Hematopoietic multipotent progenitor cell treated with erythropoietin and hydrocortisone succinate and interleukin-3 and kit ligand, for 4 days (in vitro differentiated cells): Measurements from ENCODE around the gene JMY.
A peak's percentile ranks its signal among the peaks of the same experiment; 100 is the strongest.
"Not testable (repeated sequence)": the region's sequence is repeated elsewhere in the genome, so short reads cannot be mapped to it uniquely, and the experiment has no call there.

Source experiments
- DNase-seq: peaks from one replicate; pipeline ENCODE4 v3.0.0-alpha.2; 2015

Gene JMY

DNA sequence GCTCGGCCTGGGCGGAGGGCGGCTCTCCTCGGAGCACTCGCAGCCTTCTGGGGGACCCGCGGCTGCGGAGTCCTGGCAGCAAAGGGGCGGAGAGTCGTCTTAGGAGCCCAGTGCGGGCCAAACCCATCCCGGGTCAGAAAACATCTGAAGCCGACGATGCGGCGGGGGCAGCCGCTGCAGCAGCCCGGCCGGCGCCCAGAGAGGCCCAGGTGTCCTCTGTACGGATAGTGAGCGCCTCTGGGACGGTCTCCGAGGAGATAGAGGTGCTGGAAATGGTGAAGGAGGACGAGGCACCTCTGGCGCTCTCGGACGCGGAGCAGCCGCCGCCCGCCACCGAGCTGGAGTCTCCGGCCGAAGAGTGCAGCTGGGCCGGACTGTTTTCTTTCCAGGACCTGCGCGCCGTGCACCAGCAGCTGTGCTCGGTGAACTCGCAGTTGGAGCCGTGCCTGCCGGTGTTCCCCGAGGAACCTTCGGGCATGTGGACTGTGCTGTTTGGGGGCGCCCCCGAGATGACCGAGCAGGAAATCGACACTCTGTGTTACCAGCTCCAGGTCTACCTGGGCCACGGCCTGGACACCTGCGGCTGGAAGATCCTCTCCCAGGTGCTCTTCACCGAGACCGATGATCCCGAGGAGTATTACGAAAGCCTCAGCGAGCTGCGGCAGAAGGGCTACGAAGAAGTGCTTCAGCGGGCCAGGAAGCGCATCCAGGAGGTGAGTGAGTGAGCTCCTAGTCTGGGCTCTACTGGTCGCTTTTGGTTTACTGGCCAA is 1.2 kb downstream of the JMY start:
- peak; percentile 66 for DNase-seq

DNA sequence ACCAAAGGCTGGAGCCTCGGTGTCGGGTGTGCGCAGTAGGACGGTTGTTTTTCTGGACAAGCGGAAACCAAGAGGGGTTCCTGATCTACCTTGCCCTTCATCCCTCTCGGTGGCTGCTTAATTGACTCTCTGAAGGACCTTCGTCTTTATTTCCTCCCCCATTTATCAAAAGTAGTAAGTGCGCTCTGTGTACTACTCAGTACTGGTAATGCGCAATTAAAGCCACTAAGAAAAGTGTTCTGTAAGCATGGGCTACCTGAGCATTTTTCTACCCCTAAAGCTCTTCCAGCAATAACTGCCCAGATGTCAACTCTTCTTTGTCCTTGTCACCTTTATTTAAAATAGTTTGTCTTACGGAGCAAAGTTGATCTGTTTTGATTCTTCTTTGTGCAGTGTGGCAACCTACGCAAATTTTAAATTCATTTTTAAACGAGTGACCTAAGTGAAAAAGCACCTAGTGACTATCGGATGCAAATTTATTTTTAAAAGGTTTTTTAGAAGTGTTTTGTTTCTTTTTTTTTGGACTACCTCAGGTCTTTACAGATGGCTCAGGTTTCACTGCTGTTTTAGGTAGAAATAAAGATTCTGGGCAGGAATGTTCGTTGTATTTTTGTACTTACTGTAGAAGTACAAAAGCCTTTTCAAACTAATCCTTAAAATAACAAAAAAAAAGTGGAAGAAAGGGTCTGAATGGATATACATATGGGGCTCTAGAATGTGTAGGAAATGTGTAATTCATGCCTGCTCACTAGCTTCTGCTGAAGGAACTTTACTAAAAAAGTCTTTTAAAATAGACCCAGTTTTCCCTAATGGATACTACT is 2.0 kb downstream of the JMY start:
- DNase-seq = no peak

DNA sequence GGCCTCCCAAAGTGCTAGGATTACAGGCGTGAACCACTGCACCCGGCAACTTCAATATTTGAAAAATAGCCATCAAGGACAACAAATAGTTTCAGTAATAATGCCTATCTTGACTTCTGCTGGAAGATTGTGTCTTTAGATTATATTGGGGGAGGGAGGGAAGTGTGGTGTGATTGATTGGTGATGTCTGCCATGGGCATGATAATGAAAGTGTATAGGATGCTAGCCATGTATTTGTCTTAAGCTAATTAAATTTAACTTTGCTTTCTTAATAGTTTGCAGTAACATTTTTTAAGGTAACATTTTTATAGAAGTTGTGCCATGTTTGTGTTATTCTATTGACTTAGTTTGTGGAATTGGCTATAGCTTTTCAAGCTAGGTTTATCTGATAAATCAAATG is 4.6 kb downstream of the JMY start:
- DNase-seq = no peak

DNA sequence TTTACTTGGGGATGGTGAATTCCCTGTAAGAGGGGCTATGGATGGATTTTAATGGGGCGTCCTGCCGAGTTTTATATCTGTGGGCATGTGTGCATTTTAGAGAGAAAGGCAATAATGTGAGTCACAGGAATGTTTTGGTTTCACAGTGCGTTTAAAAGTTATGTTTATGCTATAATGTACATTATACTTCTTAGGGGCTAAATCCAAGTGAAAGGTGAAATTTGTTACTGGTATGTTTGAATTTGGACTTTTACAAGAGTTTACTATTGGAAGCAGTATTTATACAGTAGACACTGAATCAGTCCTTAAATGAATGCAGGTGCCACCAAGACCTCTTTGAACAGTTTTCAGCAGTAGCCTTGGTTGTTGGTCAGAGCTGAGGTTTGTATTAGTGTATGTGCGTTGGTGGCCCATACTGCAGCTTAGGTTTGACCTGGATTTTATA is 5.6 kb downstream of the JMY start:
- no peak for DNase-seq

DNA sequence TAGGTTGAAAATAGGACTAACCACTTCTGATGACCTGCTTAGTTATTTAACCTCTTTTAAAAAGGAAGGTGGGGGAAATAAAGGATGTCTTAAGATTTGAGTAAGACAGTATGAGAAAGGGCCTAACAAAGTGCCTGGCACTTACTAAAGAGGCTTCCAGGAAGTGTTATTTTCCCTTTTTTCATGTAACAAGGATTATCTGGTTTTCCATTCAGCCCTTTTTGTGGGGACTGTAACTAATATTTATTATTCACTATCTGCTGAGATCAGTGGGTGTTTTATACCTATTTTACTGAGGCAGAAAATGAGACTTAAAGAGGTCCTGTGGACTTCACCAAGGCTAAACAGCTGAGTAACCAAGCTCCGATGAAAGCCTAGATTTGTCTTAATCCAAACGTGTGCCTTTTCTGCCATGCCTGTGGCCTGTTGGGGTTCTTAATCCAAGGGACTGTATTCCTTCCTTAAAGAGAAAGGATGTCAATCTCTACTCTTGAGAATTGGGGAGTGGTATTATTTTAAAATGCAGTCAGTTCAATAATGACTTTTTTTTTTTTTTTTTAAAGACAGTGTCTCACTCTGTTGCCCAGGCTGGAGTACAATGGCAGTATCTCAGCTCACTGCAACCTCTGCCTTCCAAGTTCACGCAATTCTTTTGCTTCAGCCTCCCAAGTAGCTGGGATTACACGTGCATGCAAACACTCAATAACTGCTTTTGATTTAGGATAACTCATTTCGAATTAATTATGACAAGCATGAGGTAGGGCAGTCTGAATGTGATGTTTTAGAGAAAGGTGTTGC is 6.5 kb downstream of the JMY start:
- DNase-seq = no peak

DNA sequence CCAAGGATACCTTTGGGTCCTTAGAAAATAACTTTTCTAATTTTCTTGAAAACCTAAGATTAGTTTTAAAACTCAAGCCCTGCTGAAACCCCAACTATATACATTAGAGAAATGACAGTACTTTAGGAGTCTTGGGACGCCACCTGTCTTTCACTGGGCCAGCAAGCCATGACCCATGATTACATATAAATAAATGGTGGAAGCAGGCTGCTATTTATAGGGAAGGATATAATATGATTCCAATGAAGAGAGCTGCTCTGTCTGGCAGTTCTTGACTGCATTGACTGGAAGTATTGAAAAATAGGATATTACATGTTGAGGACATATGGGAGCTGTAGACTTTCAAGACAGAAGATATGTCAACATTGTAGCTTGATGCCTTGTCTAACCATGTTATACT is 7.3 kb downstream of the JMY start:
- no peak for DNase-seq

DNA sequence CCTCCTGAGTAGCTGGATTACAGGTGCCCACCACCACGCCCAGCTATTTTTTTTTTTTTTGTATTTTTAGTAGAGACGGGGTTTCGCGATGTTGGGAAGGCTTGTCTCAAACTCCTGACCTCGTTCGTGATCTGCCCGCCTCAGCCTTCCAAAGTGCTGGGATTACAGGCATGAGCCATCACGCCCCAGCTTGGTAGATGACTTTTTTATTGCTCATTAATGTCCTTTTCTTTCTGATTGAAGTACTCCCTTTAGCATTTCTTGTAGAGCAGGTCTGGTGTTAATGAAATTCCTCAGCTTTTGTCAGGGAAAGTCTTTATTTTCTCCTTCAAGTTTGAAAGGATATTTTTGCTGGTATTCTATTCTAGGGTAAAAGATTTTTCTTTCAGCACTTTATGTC is 18.1 kb downstream of the JMY start:
- not testable (repeated sequence) for DNase-seq

DNA sequence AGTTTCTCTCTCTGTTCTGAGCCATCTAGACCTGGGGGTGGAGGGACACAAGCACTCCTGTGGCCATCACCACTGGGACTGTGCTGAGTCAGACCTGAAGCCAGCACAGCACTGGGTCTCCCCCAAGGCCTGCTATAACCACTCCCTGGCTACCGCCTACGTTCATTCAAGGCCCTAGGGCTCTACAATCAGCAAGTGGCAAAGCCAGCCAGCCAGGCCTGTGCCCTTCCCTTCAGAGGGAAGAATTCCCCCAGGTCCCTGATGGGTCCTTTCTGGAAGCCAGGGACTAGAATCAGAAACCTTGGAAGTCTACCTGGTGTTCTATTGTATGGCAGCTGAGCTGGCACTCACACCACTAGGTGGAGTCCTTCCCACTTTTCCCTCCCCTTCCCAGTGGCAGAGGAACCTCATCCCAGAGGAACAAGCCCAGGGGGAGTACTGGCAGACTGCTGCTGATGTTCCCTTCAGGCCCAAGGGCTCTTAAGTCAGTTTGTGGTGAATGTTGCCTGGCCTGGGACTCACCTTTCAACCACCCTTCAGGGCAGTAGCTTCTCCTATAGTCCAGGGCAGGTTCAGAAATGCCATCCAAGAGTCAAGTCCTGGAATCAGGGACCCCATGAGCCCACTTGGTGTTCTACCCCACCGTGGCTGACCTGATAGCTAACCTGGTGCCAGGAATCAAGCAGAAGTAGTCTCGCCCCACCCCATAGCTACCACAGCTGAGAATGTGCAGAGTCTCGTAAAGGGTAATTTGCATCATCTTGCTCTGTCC is 20.0 kb downstream of the JMY start:
- DNase-seq = peak; percentile 12

DNA sequence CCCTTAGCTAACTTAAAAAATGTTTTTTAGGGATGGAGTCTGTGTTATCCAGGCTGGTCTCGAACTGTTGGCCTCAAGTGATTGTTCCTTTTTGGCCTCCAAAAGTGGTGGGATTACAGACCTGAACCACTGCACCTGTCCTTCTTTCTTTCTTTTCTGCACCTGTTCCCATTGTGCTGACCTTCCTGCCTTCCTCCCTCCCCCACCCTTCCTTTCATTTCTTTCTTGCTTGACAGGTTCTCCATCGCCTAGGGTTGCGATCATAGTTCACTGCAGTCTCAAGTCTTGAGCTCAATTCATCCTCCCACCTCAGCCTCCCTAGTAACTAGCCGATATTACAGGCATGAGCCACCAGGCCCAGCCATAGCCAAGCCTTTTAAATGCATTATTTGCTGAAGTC is 20.6 kb downstream of the JMY start:
- no peak for DNase-seq

DNA sequence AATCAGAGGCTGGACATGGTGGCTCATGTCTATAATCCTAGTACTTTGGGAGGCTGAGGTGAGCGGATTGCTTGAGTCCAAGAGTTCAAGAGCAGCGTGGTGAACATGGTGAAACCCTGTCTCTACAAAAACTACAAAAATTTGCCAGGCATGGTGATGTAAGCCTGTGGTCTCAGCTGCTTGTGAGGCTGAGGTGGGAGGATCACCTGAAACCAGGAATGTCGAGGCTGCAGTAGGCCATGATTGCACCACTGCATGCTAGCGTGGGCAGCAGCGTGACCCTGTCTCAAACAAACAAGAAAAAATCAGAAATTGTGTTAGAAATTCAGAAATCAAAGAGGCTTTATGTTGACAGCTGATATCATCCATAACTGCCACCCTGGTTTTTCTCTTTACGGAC is 21.4 kb downstream of the JMY start:
- DNase-seq = no peak

DNA sequence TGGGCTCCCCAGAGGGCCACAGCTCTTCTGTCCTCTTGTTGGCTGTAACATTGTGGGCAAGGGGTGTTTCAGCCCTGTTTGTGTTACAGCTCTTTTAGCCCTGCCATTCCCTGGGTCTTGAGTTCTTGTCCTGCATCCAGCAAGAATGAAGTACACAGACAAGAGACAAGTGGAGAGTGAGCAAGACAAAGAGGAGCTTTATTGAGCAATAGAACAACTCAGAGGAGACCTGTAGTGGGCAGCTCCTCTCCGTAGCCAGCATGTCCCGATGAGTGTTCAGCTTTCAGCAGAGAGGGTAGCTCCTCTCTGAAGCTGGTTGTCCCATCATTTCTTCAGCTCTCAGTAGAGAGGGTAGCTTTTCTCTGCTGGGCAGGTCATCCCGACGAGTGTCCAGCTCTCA is 22.9 kb downstream of the JMY start:
- no peak for DNase-seq

DNA sequence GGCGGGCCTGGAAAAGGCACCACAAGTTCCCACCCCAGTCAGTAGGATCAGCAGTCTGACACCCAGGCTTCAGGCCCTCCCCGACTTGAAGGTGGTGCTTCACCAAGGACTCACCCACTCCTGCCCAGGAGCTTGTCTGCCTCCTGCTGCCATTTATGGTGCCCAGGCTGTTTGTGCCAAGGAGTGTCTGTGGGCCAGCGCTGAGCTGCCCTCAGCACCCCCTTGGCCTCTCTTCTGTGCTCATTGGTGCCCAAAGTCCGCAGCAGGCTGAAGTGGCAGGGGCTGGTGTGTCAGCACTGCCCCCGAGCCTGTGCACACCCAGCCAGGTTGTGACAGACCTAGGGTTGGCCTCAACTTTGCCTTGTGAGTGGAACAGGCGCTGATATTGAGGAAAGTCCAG is 23.5 kb downstream of the JMY start:
- DNase-seq = no peak

DNA sequence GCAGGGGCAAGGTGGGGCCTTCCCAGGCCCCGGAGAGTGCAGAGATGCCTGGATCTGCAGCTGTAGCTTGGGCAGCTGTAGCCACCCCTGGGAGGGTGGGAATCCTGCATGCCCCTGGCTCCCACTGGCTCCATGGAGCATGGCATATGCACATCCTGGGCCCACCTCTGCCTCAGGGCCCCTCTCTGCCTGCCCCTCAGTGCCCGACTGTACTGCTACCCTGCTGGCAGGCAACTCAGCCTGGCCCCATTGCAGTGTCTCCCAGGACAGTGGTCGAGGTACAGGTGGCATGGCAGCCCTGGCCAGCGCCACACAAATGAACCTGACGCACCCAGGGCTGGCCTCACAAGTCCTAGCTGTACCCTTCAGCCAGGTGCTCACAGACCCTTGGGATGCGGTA is 23.9 kb downstream of the JMY start:
- no peak for DNase-seq

DNA sequence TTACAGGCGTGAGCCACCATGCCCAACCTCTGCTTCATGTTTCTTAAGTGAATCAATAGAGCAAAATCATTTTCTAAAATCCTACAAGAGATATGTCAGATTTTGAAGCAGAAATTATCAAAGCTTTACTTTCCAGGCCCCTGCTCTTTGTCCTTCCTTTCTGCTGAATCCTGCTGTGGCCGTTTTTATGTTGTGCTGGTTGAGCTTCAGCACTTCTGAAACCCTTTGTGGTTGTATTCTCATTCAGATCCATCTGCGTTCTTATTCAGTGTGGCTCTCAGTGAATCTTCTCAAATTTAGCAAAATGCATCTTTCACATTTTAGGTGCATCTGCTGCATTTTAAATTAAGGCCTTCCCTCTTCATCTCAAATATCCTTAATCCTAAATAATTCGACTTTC is 26.0 kb downstream of the JMY start:
- DNase-seq = no peak

DNA sequence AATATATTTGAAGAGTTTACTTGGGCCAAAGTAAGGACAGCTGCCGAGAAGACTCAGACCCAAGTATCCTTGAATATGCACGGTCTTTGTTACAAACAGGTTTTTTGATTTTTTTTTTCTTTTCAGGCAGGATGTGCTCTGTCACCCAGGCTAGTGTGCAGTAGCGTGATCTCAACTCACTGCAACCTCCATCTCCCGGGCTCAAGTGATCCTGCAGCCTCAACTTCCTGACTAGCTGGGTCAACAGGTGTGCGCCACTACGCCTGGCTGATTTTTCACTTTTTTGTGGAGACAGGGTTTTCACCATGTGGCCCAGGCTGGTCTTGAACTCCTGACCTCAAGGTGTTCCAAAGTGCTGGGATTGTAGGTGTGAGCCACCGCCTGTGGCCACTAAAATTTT is 27.4 kb downstream of the JMY start:
- DNase-seq = no peak

DNA sequence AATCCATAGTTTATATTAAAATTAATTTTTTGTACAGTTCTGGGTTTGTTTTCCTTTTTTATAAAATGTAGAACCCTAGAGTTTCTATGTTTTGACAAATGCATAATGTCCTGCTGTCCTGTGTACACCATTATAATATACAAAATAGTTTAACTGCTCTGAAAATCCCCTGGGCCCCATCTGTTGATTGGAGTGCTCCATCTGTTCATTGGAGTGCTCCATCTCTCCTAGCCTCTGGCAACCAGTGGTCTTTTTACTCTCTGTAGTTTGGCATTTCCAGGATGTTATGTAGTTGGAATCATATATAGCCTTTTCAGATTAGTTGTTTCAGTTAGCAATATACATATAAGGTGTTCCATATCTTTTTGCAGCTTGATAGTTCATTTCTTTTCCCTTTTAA is 31.2 kb downstream of the JMY start:
- DNase-seq = no peak

DNA sequence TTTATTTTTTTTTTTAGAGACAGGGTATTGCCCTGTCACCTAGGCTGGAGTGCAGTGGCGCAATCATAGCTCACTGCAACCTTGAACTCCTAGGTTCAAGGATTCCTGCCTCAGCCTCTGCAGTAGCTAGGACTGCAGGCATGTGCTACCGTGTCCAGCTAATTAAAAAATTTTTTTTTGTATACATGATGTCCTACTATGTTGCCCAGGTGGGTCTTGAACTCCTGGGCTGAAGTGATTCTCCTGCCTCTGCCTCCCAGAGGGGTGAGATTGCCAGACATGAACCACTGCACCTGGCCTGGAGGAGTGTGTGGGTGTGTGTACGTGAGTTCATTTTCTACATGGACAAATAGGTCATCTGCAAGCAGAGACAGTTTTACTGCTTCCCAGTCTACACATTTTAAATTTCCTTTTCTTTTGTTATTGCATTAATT is 33.8 kb downstream of the JMY start:
- no peak for DNase-seq

DNA sequence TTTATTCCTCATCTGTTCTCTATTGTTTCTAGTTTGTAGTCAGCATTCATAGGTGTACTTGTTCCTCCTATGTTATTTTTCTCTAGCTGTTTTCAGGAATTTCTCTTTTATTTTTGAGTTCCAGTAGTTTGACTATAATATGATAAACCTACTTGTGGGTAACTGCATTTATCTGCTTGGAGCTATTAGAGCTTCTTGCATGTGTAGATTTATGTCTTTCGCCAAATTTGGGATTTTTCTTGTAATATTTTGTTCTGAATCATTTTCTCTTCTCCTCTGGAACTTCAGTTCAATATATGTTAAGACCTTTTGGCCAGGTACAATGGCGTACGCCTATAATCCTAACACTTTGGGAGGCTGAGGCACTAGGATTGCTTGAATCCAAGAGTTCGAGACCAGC is 37.4 kb downstream of the JMY start:
- DNase-seq = no peak

DNA sequence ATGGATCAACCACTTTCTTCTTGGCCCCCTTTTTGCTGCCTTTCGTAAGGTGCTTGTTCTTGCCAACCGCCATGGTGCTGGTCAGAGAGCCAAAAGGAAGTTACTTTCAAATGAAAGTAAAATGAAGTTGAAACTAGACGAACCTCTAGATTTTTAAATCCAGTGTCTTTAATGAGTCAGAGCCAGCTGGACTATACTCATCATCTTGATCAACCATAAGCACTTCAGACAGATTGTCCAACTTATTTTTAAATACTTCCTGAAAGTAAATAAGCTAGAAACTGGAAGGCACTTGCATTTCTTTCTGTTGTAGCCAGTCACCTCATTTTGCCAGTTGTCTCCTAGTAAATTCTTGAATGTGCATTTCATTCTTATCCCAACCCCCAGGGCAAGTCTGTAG is 48.9 kb downstream of the JMY start:
- DNase-seq = no peak

DNA sequence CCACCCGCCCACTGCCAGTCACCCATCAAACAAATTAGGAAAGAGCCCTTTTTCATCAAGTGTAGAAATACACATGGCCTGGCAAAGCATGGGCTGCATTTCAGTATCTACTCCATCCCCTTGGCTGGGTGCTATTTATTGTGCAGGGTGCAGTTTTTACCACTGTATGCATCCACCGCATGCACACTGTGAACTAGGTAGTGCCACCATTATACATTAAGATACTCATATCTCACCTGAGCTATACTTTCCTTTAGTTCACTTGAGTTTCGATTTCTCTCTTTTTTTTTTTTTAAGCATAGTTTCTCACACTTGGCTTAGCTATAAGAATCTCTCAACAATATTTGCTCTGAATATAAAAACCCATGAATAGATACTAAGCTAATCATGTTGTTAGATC is 49.4 kb downstream of the JMY start:
- DNase-seq = no peak

DNA sequence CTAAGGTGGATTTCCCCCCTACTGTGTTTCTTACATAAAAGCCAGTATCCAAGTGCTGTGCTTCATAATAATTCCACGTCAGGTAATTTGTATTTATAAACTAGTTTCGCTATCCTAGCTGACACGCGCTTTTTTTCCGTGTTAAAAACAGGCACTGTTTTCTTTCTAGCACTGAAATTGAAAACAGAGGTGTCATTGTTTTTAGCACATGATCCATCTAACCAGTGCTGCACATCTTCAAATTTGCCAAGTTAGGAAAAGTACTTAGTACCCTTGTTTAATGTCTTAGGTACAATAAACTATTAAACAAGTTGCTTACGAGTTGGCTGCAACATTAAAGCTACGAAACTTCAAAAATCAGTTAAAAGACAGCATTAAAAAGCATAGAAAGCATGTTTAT is 49.9 kb downstream of the JMY start:
- DNase-seq = no peak

DNA sequence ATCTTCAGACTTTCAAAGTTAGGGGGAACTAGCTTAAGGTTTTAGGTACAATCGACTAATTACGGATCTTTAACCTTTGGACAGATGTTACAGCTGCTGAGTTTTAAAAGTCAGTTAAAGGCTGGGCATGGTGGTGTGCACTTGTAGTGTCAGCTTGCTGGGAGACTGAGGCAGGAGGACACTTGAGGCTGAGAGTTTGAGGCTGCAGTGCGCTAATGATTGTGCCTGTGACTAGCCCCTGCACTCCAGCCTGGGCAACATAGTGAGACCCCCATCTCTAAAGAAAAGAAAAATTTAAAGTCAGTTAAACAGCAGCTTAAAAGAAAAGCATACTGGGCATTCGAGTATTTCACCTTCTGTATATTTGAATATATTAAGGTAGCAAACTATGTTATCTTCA is 51.4 kb downstream of the JMY start:
- DNase-seq = no peak

DNA sequence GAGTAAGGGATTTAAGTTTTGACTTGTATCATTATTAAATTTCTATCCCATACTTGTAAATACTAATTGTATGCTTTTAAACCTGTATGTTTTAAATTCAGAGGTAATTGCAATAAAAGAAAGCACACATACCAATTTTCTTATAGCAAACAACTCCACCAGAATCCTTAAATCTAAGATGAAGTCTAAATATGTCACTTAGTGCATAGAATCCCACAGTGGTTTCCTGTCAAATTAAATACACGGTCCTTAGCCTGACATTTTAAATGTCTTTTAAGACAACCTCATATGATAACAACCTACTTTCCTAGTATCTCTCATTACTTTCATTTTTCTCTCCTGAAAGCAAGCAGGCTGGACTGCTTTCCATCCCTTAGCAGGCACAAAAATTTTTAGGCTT is 52.0 kb downstream of the JMY start:
- DNase-seq = no peak
